Right atrium auricular region (tissue), 2 donors: ENCODE measurements around the gene MALRD1. TPM values are rescaled to one million over a fixed set of nuclear protein-coding genes. Genes with fewer than 3 reads are reported as not detected.

Source experiments
- DNase-seq: peaks from one replicate; pipeline ENCODE4 v3.0.0-alpha.2; 2019; ENCODE audit warnings: low spot score
- H3K27ac ChIP-seq, 2 donors: fragments of 200-600 bp; sonication (generic); 1 replicate in 1 of 2; 2 replicates in 1 of 2; pipeline ENCODE4 v1.5.1; 2016 to 2019
- H3K27me3 ChIP-seq, 2 donors: fragments of 200-600 bp; sonication (generic); one replicate each; pipeline versions ENCODE4 v1.5.1 to v1.6.0; 2017 to 2019
- H3K36me3 ChIP-seq: fragments of 200-600 bp; sonication (generic); one replicate; pipeline ENCODE4 v1.5.1; 2016
- H3K4me1 ChIP-seq, 2 donors: fragments of 200-600 bp; sonication (generic); one replicate each; pipeline versions ENCODE4 v1.5.1 to v1.6.0; 2017 to 2019
- H3K4me3 ChIP-seq, 2 donors: fragments of 200-600 bp; sonication (generic); 1 replicate in 1 of 2; 2 replicates in 1 of 2; pipeline ENCODE4 v1.5.1; 2017 to 2019; ENCODE audit warnings: mild to moderate bottlenecking in 1 of 2, moderate library complexity in 1 of 2
- H3K9me3 ChIP-seq, 2 donors: fragments of 200-600 bp; sonication (generic); one replicate each; pipeline ENCODE4 v1.5.1; 2019
- total RNA-seq, 2 donors: library from RNA; depleted of rRNA; stranded (reverse); fragments of >200 nt; gene quantifications; one replicate each; pipeline ENCODE4 v1.1.0, GENCODE V29; 2016
- TF ChIP-seq, protein P1 (sequence below), 2 donors: fragments of 200-600 bp; sonication (generic); IDR thresholded peaks; one replicate each; pipeline ENCODE4 v1.5.1; 2019; ENCODE audit warnings: antibody characterized with exemption in 2 of 2

Gene MALRD1
- total RNA-seq, 2 donors from 2014 or later, result 0.71 to 1.3 TPM

DNA sequence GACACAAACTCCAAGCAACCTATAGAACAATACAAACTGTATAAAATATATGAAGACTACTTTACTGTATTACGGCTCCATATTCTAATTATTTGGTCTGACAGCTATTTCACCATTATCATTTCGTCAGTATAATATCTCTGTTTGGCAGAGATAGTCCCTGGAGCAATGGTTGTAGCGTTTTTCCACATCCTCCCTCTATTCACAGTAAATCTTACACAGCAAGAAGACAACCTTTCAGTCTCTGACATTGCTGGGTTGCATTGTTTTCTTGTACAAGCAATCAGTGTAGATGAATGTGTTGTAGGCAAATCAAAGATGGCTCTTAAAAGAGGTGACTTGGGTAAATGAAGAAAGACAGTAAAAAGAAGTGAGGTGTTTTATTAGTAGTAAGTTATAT lies 662.0 kb downstream of the MALRD1 start:
- Histone ChIP-seq H3K9me3 (peaks cover 0 to 17% of the 10 kb centered on the region in 2 donors), H3K36me3 (no peaks in the 10 kb centered on the region), H3K4me3 (no peak overlapping the region), H3K4me1 (no peaks in the 10 kb centered on the region), H3K27me3 (no peaks in the 10 kb centered on the region), H3K27ac (no peak overlapping the region)
- no peak for DNase-seq
- TF ChIP-seq, protein P1, sequence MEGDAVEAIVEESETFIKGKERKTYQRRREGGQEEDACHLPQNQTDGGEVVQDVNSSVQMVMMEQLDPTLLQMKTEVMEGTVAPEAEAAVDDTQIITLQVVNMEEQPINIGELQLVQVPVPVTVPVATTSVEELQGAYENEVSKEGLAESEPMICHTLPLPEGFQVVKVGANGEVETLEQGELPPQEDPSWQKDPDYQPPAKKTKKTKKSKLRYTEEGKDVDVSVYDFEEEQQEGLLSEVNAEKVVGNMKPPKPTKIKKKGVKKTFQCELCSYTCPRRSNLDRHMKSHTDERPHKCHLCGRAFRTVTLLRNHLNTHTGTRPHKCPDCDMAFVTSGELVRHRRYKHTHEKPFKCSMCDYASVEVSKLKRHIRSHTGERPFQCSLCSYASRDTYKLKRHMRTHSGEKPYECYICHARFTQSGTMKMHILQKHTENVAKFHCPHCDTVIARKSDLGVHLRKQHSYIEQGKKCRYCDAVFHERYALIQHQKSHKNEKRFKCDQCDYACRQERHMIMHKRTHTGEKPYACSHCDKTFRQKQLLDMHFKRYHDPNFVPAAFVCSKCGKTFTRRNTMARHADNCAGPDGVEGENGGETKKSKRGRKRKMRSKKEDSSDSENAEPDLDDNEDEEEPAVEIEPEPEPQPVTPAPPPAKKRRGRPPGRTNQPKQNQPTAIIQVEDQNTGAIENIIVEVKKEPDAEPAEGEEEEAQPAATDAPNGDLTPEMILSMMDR (IDR thresholded peaks at IDR 0.05), result no peak

DNA sequence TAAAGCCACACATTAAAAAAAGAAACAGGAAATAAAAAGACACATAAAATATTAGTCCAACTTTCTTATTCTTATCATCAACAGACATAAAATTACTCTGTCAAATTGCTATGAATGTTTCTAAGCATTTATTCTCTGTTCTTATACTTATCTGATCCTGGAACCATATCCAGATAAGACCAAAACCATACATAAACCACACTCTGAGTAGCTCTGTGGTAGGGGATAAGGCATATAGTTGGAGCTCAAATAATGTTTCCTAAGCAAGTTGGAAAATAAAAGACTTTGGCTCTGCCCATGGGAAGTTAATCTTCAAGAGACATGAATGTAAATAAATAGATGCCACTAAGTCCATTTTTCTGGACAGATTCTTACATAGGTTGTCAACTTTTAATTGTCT lies 664.6 kb downstream of the MALRD1 start:
- Histone ChIP-seq H3K4me3 (no peak overlapping the region), H3K4me1 (no peaks in the 10 kb centered on the region), H3K27ac (no peak overlapping the region), H3K36me3 (no peaks in the 10 kb centered on the region), H3K27me3 (no peaks in the 10 kb centered on the region), H3K9me3 (peaks cover 0 to 17% of the 10 kb centered on the region in 2 donors)
- no peak for DNase-seq
- TF ChIP-seq, protein P1 (IDR thresholded peaks at IDR 0.05), result no peak

DNA sequence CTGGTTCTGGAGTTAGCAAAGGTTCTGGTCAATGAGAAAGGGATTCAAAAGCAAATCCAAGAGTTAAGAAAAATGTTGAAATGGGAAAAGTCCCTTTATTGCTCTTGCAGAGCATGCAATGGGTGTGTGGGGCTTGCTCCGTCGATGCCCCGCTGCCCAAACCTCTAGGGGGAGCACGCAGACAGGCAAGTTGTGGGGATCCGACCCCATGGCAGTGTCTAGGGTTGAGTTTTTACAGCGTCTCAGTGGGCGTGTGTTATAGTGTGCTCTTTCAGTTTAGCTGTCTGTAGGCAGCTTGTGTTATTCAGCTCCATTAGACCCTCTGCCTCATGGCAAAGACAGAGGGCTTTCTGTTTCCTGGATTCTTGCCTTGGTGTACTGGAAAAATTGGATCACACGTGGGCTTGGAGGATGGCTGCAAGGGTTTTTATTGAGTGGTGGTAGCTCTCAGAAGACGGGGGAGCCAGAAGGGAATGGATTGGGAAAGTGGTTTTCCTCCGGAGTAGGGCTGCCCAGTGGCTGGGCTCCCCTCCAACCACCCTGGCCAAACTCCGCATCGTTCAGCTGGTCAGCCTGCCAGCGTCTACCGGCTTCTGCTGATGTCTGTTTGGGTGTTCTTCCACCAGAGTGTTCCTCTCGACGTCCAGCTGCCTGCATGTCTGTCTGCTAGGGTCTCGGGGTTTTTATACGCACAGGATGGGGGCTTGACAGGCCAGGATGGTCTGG lies 665.4 kb downstream of the MALRD1 start:
- H3K9me3 ChIP-seq, result peaks cover 0 to 17% of the 10 kb centered on the region in 2 donors
- H3K27me3 ChIP-seq, result no peaks in the 10 kb centered on the region
- no peak overlapping the region for H3K27ac ChIP-seq
- peak overlapping the region in 1 of 2 donors; percentile 0 for H3K4me3 ChIP-seq
- TF ChIP-seq, protein P1 (IDR thresholded peaks at IDR 0.05), result peak in 1 of 2 donors; percentile 24
- H3K4me1 ChIP-seq, result no peaks in the 10 kb centered on the region
- DNase-seq, result no peak
- H3K36me3 ChIP-seq, result no peaks in the 10 kb centered on the region

DNA sequence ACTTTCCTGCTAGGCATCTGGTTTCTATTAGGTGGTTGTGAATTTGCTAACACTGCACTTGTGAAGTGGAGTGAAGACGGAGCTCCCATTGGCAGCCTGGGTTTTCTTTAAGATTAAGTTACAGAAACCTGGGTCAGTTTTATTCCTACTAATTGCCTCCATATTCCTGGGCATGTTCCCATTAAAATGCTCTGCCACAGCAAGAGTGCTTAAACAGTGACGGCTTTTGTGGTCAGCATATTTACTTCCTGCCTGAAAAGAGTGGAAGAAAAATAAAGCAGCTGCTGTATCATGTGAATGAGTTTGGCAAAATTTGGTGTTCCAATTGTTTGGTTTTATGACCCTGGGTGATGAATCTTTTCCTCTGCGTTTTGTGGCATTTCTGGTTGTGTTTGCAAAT lies 670.7 kb downstream of the MALRD1 start:
- Histone ChIP-seq H3K27ac (no peak overlapping the region), H3K4me3 (peak overlapping the region in 1 of 2 donors; percentile 4), H3K4me1 (no peaks in the 10 kb centered on the region), H3K9me3 (no peaks in the 10 kb centered on the region), H3K27me3 (no peaks in the 10 kb centered on the region), H3K36me3 (no peaks in the 10 kb centered on the region)
- TF ChIP-seq, protein P1 (IDR thresholded peaks at IDR 0.05), result no peak
- no peak for DNase-seq

DNA sequence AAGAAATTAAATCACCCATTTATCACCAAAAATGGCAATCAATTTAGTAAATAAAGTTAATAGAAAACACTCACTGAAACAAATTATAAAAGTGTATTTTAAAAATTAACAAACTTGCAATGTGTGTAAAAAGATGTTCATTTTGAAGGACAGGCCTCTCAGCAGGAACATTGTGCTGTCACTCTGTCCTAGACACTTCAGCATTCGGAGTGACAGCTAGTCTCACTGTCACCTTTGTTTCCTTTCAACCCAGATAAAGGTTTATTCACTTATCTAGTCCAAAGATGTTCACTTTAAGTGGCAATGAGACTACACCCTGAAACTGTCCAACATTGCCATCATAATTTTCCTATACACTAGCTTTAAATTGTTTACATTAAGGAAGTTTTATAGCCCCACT lies 675.7 kb downstream of the MALRD1 start:
- TF ChIP-seq, protein P1 (IDR thresholded peaks at IDR 0.05), result no peak
- Histone ChIP-seq H3K36me3 (no peaks in the 10 kb centered on the region), H3K4me3 (no peak overlapping the region), H3K9me3 (no peaks in the 10 kb centered on the region), H3K27me3 (no peaks in the 10 kb centered on the region), H3K4me1 (no peaks in the 10 kb centered on the region), H3K27ac (no peak overlapping the region)
- no peak for DNase-seq

DNA sequence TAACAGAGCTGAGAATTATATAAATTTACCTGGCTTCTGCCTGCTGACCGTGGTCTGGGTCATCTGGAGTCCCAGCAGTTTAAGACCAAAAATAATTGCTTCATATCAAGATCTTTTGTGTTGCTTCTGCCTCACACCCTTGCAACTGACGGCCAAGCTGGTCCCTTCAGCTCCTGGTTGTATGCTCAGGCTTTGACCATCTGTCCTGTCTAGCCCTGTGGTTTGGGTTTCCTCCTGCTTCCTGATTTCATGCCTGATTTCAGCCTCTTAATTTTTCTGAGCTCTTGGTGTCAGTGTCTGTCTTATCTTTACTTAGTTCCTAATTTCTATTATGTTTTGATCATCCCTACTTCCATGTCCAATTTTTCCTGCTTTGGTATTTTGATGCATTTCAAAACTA lies 679.8 kb downstream of the MALRD1 start:
- DNase-seq, result no peak
- no peaks in the 10 kb centered on the region for H3K36me3 ChIP-seq
- H3K27me3 ChIP-seq, result no peaks in the 10 kb centered on the region

More for the DNA sequence above, 679.8 kb downstream of the MALRD1 start:
- no peak overlapping the region for H3K27ac ChIP-seq
- H3K4me3 ChIP-seq, result no peak overlapping the region
- TF ChIP-seq, protein P1 (IDR thresholded peaks at IDR 0.05), result no peak
- no peaks in the 10 kb centered on the region for H3K4me1 ChIP-seq
- no peaks in the 10 kb centered on the region for H3K9me3 ChIP-seq
